ENCODE data around the gene PREX1. TPM values are rescaled to one million over a fixed set of nuclear protein-coding genes. Genes with fewer than 3 reads are reported as not detected.

PREX1 gene
- total and polyA plus RNA-seq, 2 of the 4 experiments (the other 2 are of a cell fraction) = 0.67 to 0.72 TPM

DNA sequence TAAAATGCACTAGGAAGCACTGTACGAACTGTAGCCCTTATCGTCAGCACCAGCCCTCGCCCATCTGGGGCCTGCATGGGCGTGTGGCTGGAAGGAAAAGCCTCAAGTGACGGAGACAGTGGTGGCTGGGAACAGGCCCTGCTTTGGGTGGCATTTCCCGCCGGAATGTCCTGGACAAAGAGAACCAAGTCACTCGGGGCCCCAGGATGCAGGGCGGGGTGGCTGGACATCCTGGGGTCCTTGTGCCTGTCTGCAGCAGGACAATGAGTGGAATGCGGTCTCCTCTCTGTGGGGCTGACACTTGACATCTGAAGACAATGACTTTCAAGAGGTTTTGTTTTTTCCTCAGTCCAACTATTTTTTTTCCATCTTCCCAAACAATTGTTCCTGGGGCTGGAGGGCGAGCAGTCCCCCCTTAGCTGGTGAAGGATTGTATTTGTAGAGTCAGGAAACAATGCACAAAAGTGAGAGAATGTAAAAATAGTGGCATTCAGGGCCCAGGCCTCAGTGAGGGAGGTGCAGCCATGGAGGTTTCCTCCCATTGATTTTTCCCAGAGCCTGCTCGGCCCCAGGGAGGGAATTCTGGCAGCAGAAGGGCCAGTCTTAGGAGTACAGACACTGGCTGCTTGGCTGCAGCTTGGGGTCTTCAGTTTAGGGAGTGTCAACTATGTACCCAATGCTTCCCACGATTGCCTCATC, 64.4 kb downstream of the PREX1 start:
- no peak overlapping the region for H3K14ac ChIP-seq (replicated peaks; ENCODE audit: low read depth, low read length)
- no peak overlapping the region for H3K4ac ChIP-seq (ENCODE audit: low read depth, low read length)
- H3K9ac ChIP-seq (ENCODE audit: low read depth, low read length) = no peak overlapping the region
- no peak for ATAC-seq (ENCODE audit: low read depth)
- no peak for DNase-seq
- H3K4me3 ChIP-seq (ENCODE audit: insufficient read depth, low read depth, low read length) = no peak overlapping the region
- intact Hi-C loops (cut with micrococcal nuclease) (no loop called here), in situ Hi-C loops (cut with MboI; ENCODE audit: low sequenced_read_pairs) (no loop called here), dilution Hi-C loops (cut with HindIII; ENCODE audit: low sequenced_read_pairs, unreplicated experiment) (no loop called here)
- no peak overlapping the region for H3K18ac ChIP-seq (ENCODE audit: low read depth, low read length)
- ChIA-PET POLR2A (ENCODE audit: unreplicated experiment) (no interaction called here), CTCF (no interaction called here)
- BruUV-seq (replicated peaks) = no TSS peak
- no peak overlapping the region for H2AK5ac ChIP-seq (ENCODE audit: low read depth, low read length)
- H4K8ac ChIP-seq (ENCODE audit: low read depth in 2 of 2, low read length in 2 of 2) = no peak overlapping the region
- H3K36me3 ChIP-seq (ENCODE audit: control insufficient read depth, insufficient read depth, low read length) = no peaks in the 10 kb centered on the region
- H4K20me1 ChIP-seq (ENCODE audit: insufficient read depth, low read length) = no peaks in the 10 kb centered on the region
- H2BK120ac ChIP-seq (ENCODE audit: low read depth, low read length) = no peak overlapping the region
- no peak overlapping the region for H3K56ac ChIP-seq (ENCODE audit: extremely low read depth, insufficient read depth, low read length)
- no peak overlapping the region for H3K4me2 ChIP-seq (ENCODE audit: low read depth, low read length)
- H3K9me3 ChIP-seq (ENCODE audit: control insufficient read depth, insufficient read depth, low read length) = 0 out of 2 replicates have a peak, but pooled peaks cover 3% of the 10 kb centered on the region
- no peaks in the 10 kb centered on the region for H3K4me1 ChIP-seq (ENCODE audit: control insufficient read depth, insufficient read depth, low read length)
- 92% methylated on average over 8 of the region's 13 CpGs; no CpG with 5 or more reads in 1 of the 2 experiments for WGBS, 2 experiments (ENCODE audit: extremely low coverage in 2 of 2, insufficient read length in 1 of 2)
- H2BK5ac ChIP-seq (ENCODE audit: low read depth, low read length, poor library complexity, severe bottlenecking) = no peak overlapping the region
- TF ChIP-seq MAZ (IDR thresholded peaks at IDR 0.05; ENCODE audit: borderline replicate concordance, low read depth, low read length) = no peak
- TF ChIP-seq FOS (IDR thresholded peaks at IDR 0.05; ENCODE audit: low read depth, low read length) = no peak
- TF ChIP-seq MXI1 (IDR thresholded peaks at IDR 0.05; ENCODE audit: borderline replicate concordance, low read depth, low read length) = no peak
- TF ChIP-seq CHD1 (IDR thresholded peaks at IDR 0.05; ENCODE audit: low read depth, low read length) = no peak
- TF ChIP-seq SMC3 (IDR thresholded peaks at IDR 0.05; ENCODE audit: low read depth, low read length) = no peak
- no peak overlapping the region for H3K27ac ChIP-seq (ENCODE audit: insufficient read depth, low read length)
- H3K23ac ChIP-seq (ENCODE audit: low read depth, low read length) = no peak overlapping the region
- no peak overlapping the region for H2AFZ ChIP-seq (replicated peaks; ENCODE audit: low read length, poor library complexity)
- no peak overlapping the region for H4K91ac ChIP-seq (ENCODE audit: insufficient read depth, low read depth, low read length)
- H3K9me1 ChIP-seq (ENCODE audit: insufficient read depth, low read length) = no peaks in the 10 kb centered on the region
- no peak overlapping the region for H2BK15ac ChIP-seq (ENCODE audit: low read depth, low read length)
- H4K5ac ChIP-seq (ENCODE audit: low read depth, low read length) = no peak overlapping the region
- no peak overlapping the region for H2AK9ac ChIP-seq (replicated peaks; ENCODE audit: low read depth, low read length, poor library complexity)
- H2BK20ac ChIP-seq (ENCODE audit: low read depth, low read length) = no peak overlapping the region
- peaks cover 7% of the 10 kb centered on the region; the same call in 1 of the 2 replicates for H3K27me3 ChIP-seq (ENCODE audit: control insufficient read depth, insufficient read depth, low read length)
- no peaks in the 10 kb centered on the region for H3K79me1 ChIP-seq (ENCODE audit: low read depth in 1 of 2, low read length in 2 of 2)
